K562 (cell line): ENCODE data around the gene TMEM132D. TPM values are rescaled to one million over a fixed set of nuclear protein-coding genes. Genes with fewer than 3 reads are reported as not detected.

Experiments
- ATAC-seq: fragments of 200-7000 bp; cut with Tn5 transposase; 3 replicates; pipeline ENCODE4 v1.9.1; 2020; ENCODE audit warnings: moderate library complexity
- BruUV-seq: library from RNA; stranded (reverse); fragments of 400-500 nt; replicated peaks from 2 replicates; lab custom pipeline; 2021; lab: Mats Ljungman, UMichigan
- CTCF ChIA-PET: fragments of 300-600 bp; formaldehyde crosslinking; extraction: SDS; loops from one replicate; lab custom pipeline; 2021; ENCODE audit warnings: low intra/inter-chr PET ratio; lab: Yijun Ruan, JAX
- POLR2A ChIA-PET: fragments of 300-600, 350-650 bp; sonication (Branson Sonifier 250); formaldehyde crosslinking; extraction: SDS; loops from one replicate; lab custom pipeline; 2021; ENCODE audit warnings: antibody characterized with exemption, inconsistent platforms; lab: Yijun Ruan, JAX
- DNase-seq, 4 experiments: peaks; one replicate each; pipeline versions ENCODE4 v3.0.0 to v3.0.0-alpha.2; 2011 to 2018; ENCODE audit warnings: low spot score in 3 of 4, mixed read lengths in 3 of 4; ENCODE audit errors: extremely low read depth in 1 of 4
- FAIRE-seq: peaks from 2 replicates; lab custom pipeline; 2011; peaks lifted over from hg19 to GRCh38; lab: Jason Lieb, UNC
- H2AFZ ChIP-seq: 2 replicates; pipeline ENCODE4 v1.6.0; 2011; ENCODE audit warnings: low read depth, low read length, control low read depth, inconsistent platforms
- H3K27ac ChIP-seq: fragments of 200-600 bp; 3 replicates; pipeline ENCODE4 v1.8.0; 2011; ENCODE audit warnings: low read depth, mild to moderate bottlenecking, control low read depth, inconsistent platforms, low read length, moderate library complexity, mixed read lengths; ENCODE audit errors: extremely low read depth
- H3K27me3 ChIP-seq, 2 experiments: fragments of 300-600 bp in 1 of 2; 2 replicates in 1 of 2; 3 replicates in 1 of 2; pipeline versions ENCODE4 v1.6.0 to v1.8.0; 2011; ENCODE audit warnings: inconsistent platforms in 2 of 2, low read length in 2 of 2, mild to moderate bottlenecking in 1 of 2, mixed read lengths in 1 of 2, moderate library complexity in 1 of 2; ENCODE audit not compliant: control insufficient read depth in 2 of 2, insufficient read depth in 2 of 2
- H3K36me3 ChIP-seq: fragments of 300-600 bp; 3 replicates; pipeline ENCODE4 v1.8.0; 2011; ENCODE audit warnings: mild to moderate bottlenecking, low read length, inconsistent platforms; ENCODE audit not compliant: control insufficient read depth, insufficient read depth
- H3K4me1 ChIP-seq, 2 experiments: fragments of 200-600 bp in 1 of 2; replicated peaks in 1 of 2; 2 replicates in 1 of 2; 3 replicates in 1 of 2; pipeline versions ENCODE4 v1.5.1 to v1.8.0; 2011; ENCODE audit warnings: inconsistent platforms in 2 of 2, low read length in 2 of 2, mild to moderate bottlenecking in 1 of 2, mixed read lengths in 1 of 2, moderate library complexity in 1 of 2; ENCODE audit not compliant: control insufficient read depth in 2 of 2, insufficient read depth in 2 of 2
- H3K4me2 ChIP-seq: 2 replicates; pipeline ENCODE4 v1.6.1; 2011; ENCODE audit warnings: low read length, control low read depth, inconsistent platforms, mixed read lengths; ENCODE audit not compliant: insufficient read depth
- H3K4me3 ChIP-seq: fragments of 200-600 bp; sonication (generic), shearing (Covaris generic); 2 replicates; pipeline ENCODE4 v1.5.1; 2016; ENCODE audit warnings: control low read depth, inconsistent platforms
- H3K79me2 ChIP-seq: fragments of 200-600 bp; 3 replicates; pipeline ENCODE4 v1.8.0; 2011; ENCODE audit warnings: low read length, inconsistent platforms; ENCODE audit not compliant: control insufficient read depth, insufficient read depth
- H3K9ac ChIP-seq, 2 experiments: 2 replicates each; pipeline versions ENCODE4 v1.6.0 to v1.6.1; 2011; ENCODE audit warnings: low read depth in 2 of 2, low read length in 2 of 2, control low read depth in 1 of 2, inconsistent platforms in 1 of 2, mild to moderate bottlenecking in 1 of 2, mixed read lengths in 1 of 2; ENCODE audit not compliant: insufficient read depth in 1 of 2
- H3K9me1 ChIP-seq: one replicate; pipeline ENCODE4 v1.6.0; 2011; ENCODE audit warnings: inconsistent platforms, mild to moderate bottlenecking, low read length, moderate library complexity; ENCODE audit not compliant: control insufficient read depth, insufficient read depth
- H3K9me3 ChIP-seq: replicated peaks from 2 replicates; pipeline ENCODE4 v1.5.1; 2011; ENCODE audit warnings: low read depth, low read length, inconsistent platforms; ENCODE audit not compliant: control insufficient read depth, insufficient read depth
- H4K20me1 ChIP-seq: replicated peaks from 2 replicates; pipeline ENCODE4 v1.6.1; 2011; ENCODE audit warnings: low read length, inconsistent platforms, mixed read lengths; ENCODE audit not compliant: control insufficient read depth, insufficient read depth
- CEBPB ChIP-seq: fragments of 450-650 bp; IDR thresholded peaks from 2 replicates; pipeline ENCODE4 v1.6.1; 2016; ENCODE audit warnings: missing genetic modification characterization, missing compliant biosample characterization
- ELF1 ChIP-seq: fragments of 200-800 bp; sonication (Bioruptor generic); IDR thresholded peaks from 2 replicates; pipeline ENCODE4 v1.6.1; 2016; ENCODE audit warnings: missing genetic modification characterization, missing compliant biosample characterization
- PHF20 ChIP-seq: fragments of 450-650 bp; IDR thresholded peaks from 2 replicates; pipeline ENCODE4 v1.6.1; 2018; ENCODE audit not compliant: partially characterized antibody
- RAD21 ChIP-seq, 2 experiments: fragments of 250-450 bp in 1 of 2; fragments of 450-650 bp in 1 of 2; sonication (Bioruptor Pico) in 1 of 2; formaldehyde crosslinking in 1 of 2; IDR thresholded peaks in 1 of 2; conservative IDR thresholded peaks in 1 of 2; 2 replicates each; pipeline versions ENCODE4 v1.4.0 to v1.8.0; 2020 to 2022; ENCODE audit warnings: mild to moderate bottlenecking in 2 of 2, moderate library complexity in 1 of 2
- RUNX1 ChIP-seq: sonication (generic); IDR thresholded peaks from 2 replicates; pipeline ENCODE4 v1.6.1; 2016; ENCODE audit warnings: antibody characterized with exemption, low read depth
- TFAM ChIP-seq: fragments of 250-450 bp; sonication (Bioruptor Pico); conservative IDR thresholded peaks from 2 replicates; pipeline ENCODE4 v1.5.0; 2021; ENCODE audit warnings: mild to moderate bottlenecking, moderate library complexity
- ZNF785 ChIP-seq: fragments of 250-450 bp; sonication (Bioruptor Pico); IDR thresholded peaks from 2 replicates; pipeline ENCODE4 v1.4.0; 2020; ENCODE audit warnings: mild to moderate bottlenecking
- WGBS: fragments of 100-300 bp; shearing (Covaris generic); methylation state at CpG from one replicate; pipeline ENCODE4 v1.1.6; 2016; ENCODE audit warnings: low coverage, mixed read lengths; ENCODE audit not compliant: insufficient coverage; ENCODE audit errors: missing lambda C conversion rate; 5-methylcytosine and 5-hydroxymethylcytosine counted together
- in situ Hi-C: fragments of 300-500 bp; cut with MboI; formaldehyde crosslinking; loops from 4 replicates; pipeline ENCODE4 v1.15.0; 2018; ENCODE audit warnings: inconsistent platforms, mixed read lengths
- intact Hi-C: fragments of 100-400 bp; cut with micrococcal nuclease; formaldehyde crosslinking; loops from 2 replicates; pipeline ENCODE4 v1.14.2; 2022
- polyA plus RNA-seq, 8 experiments: library from polyadenylated mRNA; depleted of rRNA in 4 of 8; stranded (reverse) in 5 of 8; unstranded in 3 of 8; fragments of >200 nt; fragmentation: Nextera tagmentation in 2 of 8; fragmentation: Illumina TruSeq in 1 of 8; extraction: Ambion mirVana in 2 of 8; extraction: Trizol in 1 of 8; gene quantifications; 2 replicates each; pipeline versions ENCODE4 v1.2.1 to v1.2.3, GENCODE V29; 2011 to 2014; ENCODE audit warnings: inconsistent platforms in 1 of 8, missing spikeins in 1 of 8
- total RNA-seq, 7 experiments: library from RNA; depleted of rRNA in 6 of 7; stranded (reverse); fragments of >200 nt in 6 of 7; fragmentation: Illumina TruSeq in 2 of 7; extraction: Trizol in 2 of 7; gene quantifications; 2 replicates each; pipeline versions ENCODE4 v1.2.1 to v1.2.3, GENCODE V29; 2011 to 2021; ENCODE audit warnings: low replicate concordance in 1 of 7
- TF ChIP-seq, protein P1 (sequence below): fragments of 250-450 bp; sonication (Bioruptor Pico); IDR thresholded peaks from 2 replicates; pipeline ENCODE4 v1.6.1; 2021; ENCODE audit warnings: mild to moderate bottlenecking

TMEM132D gene
- total and polyA plus RNA-seq, 9 of the 15 experiments (the other 6 are each of a cell fraction or from before 2014, with no cell fraction given): not detected

GRCh38 chr12:129706716-129707115 is 197.1 kb downstream of the TMEM132D start:
- TF ChIP-seq ZNF785 (CRISPR knock-in tag): no peak
- TF ChIP-seq ELF1 (tag): no peak
- TF ChIP-seq CEBPB (tag): no peak
- TF ChIP-seq, protein P1, sequence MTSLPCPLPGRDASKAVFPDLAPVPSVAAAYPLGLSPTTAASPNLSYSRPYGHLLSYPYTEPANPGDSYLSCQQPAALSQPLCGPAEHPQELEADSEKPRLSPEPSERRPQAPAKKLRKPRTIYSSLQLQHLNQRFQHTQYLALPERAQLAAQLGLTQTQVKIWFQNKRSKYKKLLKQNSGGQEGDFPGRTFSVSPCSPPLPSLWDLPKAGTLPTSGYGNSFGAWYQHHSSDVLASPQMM (CRISPR knock-in tag): no peak
- TF ChIP-seq RAD21 (CRISPR knock-in tag; conservative IDR thresholded peaks at IDR 0.05 in 1 of 2, IDR thresholded peaks at IDR 0.05 in 1 of 2): no peak
- no peak for TF ChIP-seq TFAM
- no peak for TF ChIP-seq PHF20
- no peak for TF ChIP-seq RUNX1
- ChIA-PET POLR2A (interaction anchor here (0.9 kb wide), 1 partner anchor 13 kb away, joined by 5 read pairs; no protein-coding TSS in a partner anchor), CTCF (no interaction called here)
- FAIRE-seq (no peak), DNase-seq (no peak), ATAC-seq (no peak)
- peaks cover 0 to 7% of the 10 kb centered on the region in 2 experiments; a peak in 2 of 5 replicates for H3K27me3 ChIP-seq
- no peaks in the 10 kb centered on the region for H3K4me1 ChIP-seq
- H3K9me3 ChIP-seq: no peaks in the 10 kb centered on the region
- H3K4me2 ChIP-seq: no peak overlapping the region
- intact Hi-C loops (no loop called here), in situ Hi-C loops (no loop called here)
- no peak overlapping the region for H3K9ac ChIP-seq
- H3K36me3 ChIP-seq: no peaks in the 10 kb centered on the region
- H3K4me3 ChIP-seq: no peak overlapping the region
- no peaks in the 10 kb centered on the region for H3K79me2 ChIP-seq
- no TSS peak for BruUV-seq
- H3K9me1 ChIP-seq: no peaks in the 10 kb centered on the region
- 0% methylated on average over 2 of the region's 2 CpGs for WGBS
- no peak overlapping the region for H2AFZ ChIP-seq
- no peaks in the 10 kb centered on the region for H4K20me1 ChIP-seq
- no peak overlapping the region for H3K27ac ChIP-seq
